Muscle of back (tissue), 11 donors: ENCODE results near the gene PRKAG2. TPM values are rescaled to one million over a fixed set of nuclear protein-coding genes. Genes with fewer than 3 reads are reported as not detected.

Source experiments
- DNase-seq, 3 donors: peaks; one replicate each; pipeline versions ENCODE4 v3.0.0 to v3.0.0-alpha.2; 2013
- polyA plus RNA-seq, 10 donors: library from polyadenylated mRNA; unstranded; fragments of 120-200 nt; gene quantifications; one replicate each; pipeline ENCODE4 v1.2.1, GENCODE V29; 2013; ENCODE audit not compliant: insufficient read length in 10 of 10

PRKAG2 gene
- polyA plus RNA-seq, 10 donors: 11.5 to 17.2 (median 15.0) TPM

- DNase-seq: peak; percentile 21 to 94 (median 31)
Measured at GRCh38 chr7:151592868-151593486, 283.9 kb downstream of the PRKAG2 start.

- DNase-seq: no peak
Measured at GRCh38 chr7:151592330-151592729, 284.6 kb downstream of the PRKAG2 start.

DNA sequence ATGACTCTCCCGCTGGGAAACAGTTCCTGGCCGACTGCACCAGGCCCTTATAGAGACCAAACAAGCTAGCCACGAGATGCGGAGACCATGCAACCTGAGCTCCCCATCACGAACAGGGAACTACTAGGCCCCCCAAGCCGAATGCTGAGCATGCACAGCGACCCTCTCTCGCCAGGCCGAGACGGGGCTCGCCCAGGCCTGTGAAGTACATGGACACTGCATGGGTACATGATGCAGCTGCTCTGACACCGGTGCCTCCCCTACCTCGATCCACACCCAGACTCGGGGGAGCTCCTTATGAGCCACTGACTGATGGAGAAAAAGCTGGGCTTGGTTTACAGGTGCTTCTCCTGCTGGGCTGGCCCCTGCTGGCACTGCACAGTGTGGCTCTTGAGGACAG lies 285.0 kb downstream of the PRKAG2 start:
- DNase-seq: no peak

DNA sequence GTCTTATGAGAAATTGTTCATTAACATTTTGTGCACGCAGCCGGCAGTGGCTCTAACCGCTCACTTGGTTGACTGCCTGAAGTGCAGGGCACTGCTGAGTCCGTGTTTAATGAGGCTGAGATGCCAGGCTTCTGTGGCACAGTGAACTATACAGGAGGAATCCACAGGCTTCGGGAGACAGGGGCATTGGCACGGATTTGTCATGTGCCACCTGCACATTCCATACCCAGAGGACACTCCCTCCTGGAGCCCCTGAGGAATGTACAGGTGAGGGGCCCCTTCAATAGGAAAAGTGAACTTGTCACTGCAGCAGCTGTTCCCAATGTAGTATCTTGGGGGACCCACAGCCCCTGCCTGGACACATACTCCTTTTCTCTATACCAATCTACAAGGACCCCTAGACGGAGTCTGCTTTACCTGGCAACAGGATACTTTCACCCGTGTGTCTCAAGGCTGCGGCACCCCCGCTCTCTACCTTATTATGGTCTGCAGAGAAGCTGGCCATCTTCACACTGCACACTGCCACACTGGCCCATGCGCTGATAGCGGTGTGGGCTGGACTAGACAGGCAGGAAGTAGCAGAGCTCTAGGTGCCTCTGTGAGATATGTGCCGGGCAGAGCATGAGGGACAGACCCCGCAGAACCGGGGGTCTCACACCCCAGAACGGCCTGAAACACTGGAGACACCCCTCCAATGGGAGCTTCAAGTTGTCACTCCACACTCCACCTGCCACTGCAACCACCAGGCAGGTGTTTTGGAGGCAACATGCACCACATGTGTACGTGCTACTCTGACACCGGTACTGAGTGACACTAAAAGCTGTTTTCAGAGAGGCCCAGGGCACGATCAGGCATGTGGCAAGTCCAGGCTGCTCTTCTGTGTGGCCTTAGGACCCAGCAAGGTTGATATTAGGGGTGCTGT lies 285.8 kb downstream of the PRKAG2 start:
- no peak for DNase-seq

- no peak for DNase-seq
Measured at GRCh38 chr7:151590071-151590849, 286.7 kb downstream of the PRKAG2 start.

- DNase-seq: no peak
Measured at GRCh38 chr7:151588982-151589381, 287.9 kb downstream of the PRKAG2 start.

DNA sequence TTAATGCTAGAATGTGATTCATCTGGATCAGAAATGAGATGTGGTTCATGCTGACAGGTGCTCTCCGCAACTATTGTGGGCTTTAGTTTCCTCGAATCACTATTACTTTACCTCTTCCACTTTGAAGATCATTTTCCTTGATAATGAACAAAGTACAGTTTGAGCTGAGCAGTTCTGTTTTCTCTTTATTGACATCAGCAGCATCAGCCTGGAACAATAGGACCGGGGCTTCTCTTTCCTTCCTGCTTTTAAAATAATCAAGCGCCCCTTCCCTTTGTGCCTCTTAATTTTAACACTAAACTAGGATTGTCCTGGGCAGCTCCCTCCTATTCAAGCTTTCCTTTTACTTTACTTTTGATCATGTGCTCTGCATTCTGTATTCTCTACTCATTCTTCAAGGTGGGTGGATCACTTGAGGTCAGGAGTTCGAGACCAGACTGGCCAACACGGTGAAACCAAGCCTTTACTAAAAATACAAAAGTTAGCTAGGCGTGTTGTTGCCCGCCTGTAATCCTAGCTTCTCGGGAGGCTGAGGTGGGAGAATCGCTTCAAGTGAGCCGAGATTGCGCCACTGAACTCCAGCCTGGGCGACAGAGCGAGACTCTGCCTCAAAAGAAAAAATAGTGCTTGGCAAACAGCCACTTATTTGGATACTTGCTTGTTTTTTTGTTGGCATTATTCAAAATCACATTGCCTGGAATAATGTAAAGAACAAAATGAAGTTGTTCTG lies 290.2 kb downstream of the PRKAG2 start:
- no peak for DNase-seq

DNA sequence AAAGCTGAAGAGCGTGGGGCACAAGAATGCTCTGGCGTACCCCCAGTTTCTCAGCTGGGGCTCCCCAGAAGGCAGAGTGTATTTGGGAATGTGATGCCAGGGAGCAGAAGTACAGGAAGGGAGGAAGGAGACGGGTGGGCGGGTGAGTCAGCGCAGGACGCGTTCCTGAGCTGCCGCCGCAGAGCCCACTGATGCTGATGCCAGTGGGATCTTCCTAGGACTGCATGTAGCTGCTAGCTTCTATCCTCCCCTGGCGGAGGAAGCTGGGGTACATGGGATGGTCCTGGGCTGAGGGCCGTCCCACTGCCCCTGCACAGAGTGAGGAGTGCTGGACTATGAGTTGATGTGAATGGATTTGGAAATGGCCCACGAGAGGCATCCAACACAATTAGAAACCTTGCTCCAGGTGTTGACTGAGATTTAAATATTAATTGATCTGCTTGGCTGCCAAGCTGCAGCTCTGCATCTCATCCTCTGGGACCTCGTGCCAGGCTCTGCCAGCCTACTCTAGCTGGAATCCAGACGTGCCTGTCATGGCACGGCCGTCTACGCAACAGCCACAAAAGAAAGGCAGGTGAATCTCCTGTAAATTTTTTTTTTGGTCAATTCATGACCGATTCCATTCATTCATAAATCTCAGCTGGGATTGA lies 291.0 kb downstream of the PRKAG2 start:
- no peak for DNase-seq

- no peak for DNase-seq
Measured at GRCh38 chr7:151581741-151582140, 295.2 kb downstream of the PRKAG2 start.

GRCh38 chr7:151579644-151580043 lies 297.3 kb downstream of the PRKAG2 start:
- no peak for DNase-seq

GRCh38 chr7:151575410-151575809 lies 301.5 kb downstream of the PRKAG2 start:
- DNase-seq: no peak

GRCh38 chr7:151573046-151573445 lies 303.9 kb downstream of the PRKAG2 start:
- DNase-seq: peak in 1 of 3 donors; percentile 26

- DNase-seq: no peak
Measured at GRCh38 chr7:151572136-151572535, 304.8 kb downstream of the PRKAG2 start.

DNA sequence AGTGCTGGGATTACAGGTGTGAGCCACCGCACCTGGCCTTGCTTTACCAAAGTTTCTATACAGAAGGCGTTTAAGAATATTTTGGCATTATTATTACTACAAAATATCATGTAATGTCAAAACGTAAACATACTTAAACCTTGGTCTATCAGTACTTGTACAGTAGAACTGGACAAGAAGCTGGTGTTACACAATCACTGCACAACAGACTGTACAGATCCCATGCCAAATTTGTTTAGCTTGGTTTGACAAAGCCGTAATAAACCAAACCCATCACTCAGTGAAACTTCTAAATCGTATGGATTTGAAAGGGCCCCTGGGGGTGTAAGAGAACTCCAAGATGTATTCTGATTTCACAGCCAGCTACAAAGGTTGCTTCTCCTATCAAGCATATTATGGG lies 305.4 kb downstream of the PRKAG2 start:
- no peak for DNase-seq

- DNase-seq: peak in 2 of 3 donors; percentile 22 to 34
Measured at GRCh38 chr7:151570366-151570915, 306.5 kb downstream of the PRKAG2 start.

DNA sequence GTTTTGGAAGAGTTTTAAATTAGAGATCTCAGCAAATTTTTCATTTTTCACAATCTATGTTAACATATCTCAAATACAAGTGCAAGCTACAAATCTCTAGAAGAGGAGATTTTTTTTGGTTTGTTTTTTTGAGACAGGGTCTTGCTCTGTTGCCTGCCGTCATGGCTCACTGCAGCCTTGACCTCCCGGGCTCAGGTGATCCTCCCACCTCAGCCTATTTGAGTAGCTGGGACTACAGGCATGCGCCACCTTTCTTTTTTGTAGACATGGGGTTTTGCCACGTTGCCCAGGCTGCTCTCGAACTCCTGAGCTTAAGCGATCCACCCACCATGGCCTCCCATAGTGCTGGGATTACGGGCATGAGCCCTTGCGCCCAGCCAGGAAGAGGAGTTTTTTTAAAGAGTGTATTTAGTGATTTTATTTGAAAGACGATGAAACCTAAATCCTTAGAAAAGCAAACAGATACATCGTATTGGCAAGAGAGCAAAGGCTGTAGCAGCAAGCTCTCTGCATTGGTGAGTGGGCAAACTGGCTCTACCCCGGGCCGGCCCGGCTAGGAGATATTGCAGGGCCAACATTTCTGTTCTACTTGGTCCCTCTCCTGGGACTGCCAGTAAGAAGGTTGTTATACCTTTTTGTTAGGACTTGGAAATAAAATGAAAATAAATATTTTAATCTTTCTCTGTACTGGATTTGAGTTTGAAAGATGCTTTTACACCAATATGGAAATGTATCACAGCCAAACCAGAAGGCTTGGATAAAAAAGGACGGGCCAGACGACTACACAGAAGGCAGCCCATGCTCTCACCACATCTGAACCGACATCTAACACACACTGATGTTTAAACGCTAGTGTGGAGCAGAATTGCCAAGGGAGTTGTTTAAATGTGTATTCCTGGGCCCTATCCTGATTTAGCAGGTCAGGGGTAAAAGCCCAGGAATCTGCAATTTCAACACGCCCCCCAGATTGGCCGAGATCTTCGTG lies 307.7 kb downstream of the PRKAG2 start:
- no peak for DNase-seq

DNA sequence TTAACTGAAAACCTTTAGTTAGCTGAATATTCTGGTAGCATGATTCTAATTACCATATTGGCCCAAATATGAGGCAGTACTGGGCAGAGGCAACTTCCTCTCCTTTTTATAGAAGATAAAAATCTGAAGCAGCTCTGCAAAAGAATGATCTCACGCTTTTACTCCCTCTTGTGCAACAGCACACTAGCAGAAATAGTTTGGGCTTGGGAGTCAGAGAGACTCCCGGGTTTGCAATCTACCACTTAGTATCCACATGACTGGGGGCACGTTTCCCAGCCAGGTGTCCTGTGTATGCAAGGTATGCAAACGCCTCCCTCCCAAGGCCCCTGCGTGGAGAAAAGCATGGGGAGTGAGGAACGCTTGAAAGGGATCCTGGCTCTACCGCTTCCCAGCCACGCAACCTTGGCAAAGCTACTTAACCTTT lies 310.0 kb downstream of the PRKAG2 start:
- peak; percentile 18 to 56 (median 26) for DNase-seq

DNA sequence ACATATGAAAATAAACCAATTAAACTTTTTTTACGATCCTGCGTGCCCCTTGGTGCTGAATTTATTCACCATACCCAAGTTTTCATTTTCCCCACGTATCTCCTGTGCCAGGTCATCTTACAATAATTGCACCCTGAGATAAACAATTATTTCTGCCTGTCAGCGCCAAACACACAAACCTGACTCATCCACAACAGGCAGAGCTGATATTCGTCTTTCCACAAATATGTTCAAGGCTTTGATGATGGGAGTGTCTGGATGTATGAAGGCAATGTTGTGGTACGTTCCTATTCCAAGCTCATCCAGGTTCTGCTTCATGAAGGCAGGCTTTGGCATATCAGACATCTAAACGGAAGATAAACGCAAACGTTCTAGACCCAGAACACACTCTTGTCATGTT lies 311.4 kb downstream of the PRKAG2 start:
- peak in 1 of 3 donors; percentile 17 for DNase-seq

DNA sequence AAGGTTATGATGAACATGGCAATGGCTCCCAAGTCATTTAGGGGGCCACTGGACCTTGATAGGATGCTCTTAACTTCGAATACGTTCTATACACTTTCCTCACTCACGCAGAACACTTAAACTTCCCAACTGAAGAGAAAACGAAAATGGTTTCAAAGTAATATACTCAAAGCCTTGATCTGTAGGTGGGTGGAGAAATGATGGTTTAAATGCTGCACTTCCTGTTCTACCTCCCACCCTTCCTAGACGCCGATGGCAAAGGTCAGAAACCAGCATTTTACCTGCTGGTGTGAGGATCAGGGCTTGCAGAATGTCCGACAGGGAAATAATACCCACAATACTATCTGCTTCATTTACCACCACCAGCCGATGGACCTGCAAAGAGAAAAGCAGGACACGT lies 316.7 kb downstream of the PRKAG2 start:
- DNase-seq: no peak
